GM11168 (cell line): ENCODE measurements around the gene CRADD.
"Not testable (repeated sequence)": the region's sequence is repeated elsewhere in the genome, so short reads cannot be mapped to it uniquely, and the experiment has no call there.

Experiments used
- in situ Hi-C: fragments of 300-500 bp; cut with MboI; formaldehyde crosslinking; loops from one replicate; pipeline ENCODE4 v1.12.0; 2022; ENCODE audit warnings: low sequenced_read_pairs; ENCODE audit not compliant: unreplicated experiment

CRADD gene

DNA sequence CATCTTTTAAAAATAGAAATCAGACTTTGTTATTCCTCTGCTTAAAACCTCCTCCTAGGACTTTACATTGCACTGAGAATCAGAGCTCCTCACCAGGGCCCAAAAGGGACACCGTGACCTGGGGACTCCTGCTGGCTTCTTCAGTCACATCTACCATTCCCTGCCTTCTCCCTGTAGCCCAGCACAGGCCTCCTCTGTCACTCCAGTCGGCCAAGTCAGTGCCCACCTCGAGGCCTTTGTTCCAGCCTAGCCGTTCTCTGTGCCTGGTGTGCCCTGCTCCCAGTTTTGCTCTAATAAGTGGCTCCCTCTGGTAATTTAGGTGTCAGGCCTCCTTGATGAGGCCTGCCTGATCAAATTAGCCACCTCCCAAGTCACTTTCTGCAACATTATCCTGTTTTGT is 27.4 kb downstream of the CRADD start:
- in situ Hi-C loops = no loop called here

GRCh38 chr12:93705237-93705636 is 28.1 kb downstream of the CRADD start:
- in situ Hi-C loops = no loop called here

DNA sequence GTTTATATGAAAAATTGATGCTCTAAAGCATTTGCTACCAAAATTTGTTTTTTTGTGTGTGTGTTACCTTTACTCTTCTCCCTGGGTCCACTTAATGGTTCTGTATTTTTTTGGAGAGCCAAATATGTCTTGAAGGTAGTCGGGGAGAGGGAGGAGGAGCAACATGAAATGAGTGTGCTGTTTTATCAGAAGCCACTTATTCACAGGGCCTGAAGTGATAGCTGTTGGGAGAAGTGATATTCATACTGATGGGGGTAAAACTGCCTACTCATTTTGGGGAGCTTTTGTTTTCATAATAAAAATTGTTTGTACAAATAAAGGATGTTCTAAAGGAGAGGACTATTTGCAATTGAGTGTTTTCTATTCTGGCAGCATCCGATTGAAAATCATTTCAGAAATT is 29.2 kb downstream of the CRADD start:
- in situ Hi-C loops = no loop called here

GRCh38 chr12:93706824-93707223 is 29.6 kb downstream of the CRADD start:
- in situ Hi-C loops = no loop called here

DNA sequence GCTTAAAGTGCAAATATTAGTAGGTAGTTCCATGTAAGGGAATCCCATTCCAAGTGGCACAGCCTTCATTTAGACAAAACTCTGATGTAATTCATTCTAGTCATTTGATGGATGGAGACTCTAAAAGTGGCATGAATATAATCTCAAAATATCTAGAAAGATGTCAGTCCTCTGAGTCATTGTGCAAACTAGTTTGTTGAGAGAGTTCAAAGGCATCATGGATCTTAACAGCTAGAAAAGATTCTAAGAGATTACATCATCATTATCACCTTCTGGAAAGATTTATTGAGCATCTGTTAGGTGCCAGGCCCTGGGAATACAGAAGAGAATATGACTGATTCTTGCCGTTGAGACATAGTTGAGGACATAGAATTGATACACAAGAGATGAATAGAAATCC is 30.7 kb downstream of the CRADD start:
- in situ Hi-C loops = no loop called here

GRCh38 chr12:93708952-93709351 is 31.8 kb downstream of the CRADD start:
- in situ Hi-C loops = no loop called here

GRCh38 chr12:93709386-93709785 is 32.2 kb downstream of the CRADD start:
- in situ Hi-C loops = no loop called here

GRCh38 chr12:93710574-93710926 is 33.4 kb downstream of the CRADD start:
- in situ Hi-C loops = no loop called here

DNA sequence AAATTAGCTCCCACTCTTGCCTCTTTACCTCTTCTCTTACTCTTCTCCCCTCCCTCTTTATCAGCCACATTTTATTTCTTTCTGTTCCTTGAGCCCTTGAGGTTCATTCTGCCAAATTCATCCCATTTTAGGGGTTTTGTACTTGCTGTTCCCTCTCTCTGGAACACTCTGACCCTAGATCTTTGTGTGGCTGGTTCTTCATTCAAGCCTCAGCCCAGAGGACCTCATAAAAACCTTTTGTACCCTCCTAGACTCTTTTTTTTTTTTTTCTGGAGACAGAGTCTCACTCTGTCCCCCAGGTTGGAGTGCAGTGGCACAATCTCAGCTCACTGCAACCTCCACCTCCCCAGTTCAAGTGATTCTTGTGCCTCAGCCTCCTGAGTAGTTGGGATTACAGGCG is 34.3 kb downstream of the CRADD start:
- in situ Hi-C loops = not testable (repeated sequence)

GRCh38 chr12:93712200-93712599 is 35.0 kb downstream of the CRADD start:
- in situ Hi-C loops = no loop called here

GRCh38 chr12:93713060-93713459 is 35.9 kb downstream of the CRADD start:
- in situ Hi-C loops = no loop called here

DNA sequence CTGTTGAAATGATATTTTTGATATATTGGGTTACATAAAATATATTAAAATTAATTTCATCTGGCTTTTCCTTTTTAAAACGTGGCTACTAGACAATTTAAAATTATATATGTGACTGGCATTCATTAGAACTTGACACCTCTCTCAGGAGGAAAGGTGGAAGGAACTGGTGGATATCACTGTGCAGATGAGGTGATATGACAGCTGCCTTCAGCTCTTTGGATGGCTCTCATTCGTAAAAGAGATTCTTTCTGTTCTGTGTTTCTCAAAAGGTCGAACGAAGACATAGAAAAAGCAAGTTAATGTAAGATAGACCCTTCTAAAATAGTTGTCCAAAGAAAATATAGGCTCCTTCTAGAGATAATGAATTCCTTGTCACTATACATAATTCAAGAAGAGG is 36.6 kb downstream of the CRADD start:
- in situ Hi-C loops = no loop called here

GRCh38 chr12:93714382-93714781 is 37.2 kb downstream of the CRADD start:
- in situ Hi-C loops = no loop called here

- in situ Hi-C loops = no loop called here
Measured at GRCh38 chr12:93719710-93720109, 42.5 kb downstream of the CRADD start.

DNA sequence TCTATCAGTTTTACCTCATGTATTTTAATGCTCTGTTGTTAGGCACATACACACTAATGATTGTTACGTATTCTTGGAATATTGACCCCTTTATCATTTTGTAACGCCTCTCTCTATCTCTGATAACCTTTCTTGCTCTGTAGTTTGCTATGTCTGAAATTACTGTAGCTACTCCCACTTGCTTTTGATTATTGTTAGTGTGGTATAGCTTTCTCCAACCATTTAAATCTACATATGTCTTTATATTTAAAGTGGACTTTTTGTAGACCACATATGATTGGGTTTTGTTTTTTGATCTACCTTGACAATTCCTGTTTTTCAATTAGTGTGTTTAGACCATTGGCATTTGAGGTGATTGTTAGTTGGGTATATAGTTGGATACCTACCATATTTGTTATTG is 43.4 kb downstream of the CRADD start:
- in situ Hi-C loops = no loop called here

DNA sequence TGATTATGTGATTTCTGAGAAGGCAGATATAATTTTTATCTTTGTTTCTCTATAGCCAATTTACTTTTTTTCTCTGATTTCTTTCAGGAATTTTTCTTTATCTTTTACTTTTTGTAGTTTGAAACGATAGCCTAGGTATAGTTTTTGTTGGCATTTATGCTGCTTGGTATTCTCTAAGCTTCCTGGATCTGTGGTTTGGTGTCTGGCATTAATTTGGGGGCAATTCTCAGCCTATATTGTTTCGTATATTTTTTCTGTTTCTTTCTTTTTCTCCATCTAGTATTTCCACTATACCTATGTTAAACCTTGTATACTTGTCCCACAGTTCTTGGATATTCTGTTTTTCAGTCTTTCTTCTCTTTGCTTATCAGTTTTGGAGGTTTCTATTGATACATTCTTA is 45.0 kb downstream of the CRADD start:
- in situ Hi-C loops = no loop called here

DNA sequence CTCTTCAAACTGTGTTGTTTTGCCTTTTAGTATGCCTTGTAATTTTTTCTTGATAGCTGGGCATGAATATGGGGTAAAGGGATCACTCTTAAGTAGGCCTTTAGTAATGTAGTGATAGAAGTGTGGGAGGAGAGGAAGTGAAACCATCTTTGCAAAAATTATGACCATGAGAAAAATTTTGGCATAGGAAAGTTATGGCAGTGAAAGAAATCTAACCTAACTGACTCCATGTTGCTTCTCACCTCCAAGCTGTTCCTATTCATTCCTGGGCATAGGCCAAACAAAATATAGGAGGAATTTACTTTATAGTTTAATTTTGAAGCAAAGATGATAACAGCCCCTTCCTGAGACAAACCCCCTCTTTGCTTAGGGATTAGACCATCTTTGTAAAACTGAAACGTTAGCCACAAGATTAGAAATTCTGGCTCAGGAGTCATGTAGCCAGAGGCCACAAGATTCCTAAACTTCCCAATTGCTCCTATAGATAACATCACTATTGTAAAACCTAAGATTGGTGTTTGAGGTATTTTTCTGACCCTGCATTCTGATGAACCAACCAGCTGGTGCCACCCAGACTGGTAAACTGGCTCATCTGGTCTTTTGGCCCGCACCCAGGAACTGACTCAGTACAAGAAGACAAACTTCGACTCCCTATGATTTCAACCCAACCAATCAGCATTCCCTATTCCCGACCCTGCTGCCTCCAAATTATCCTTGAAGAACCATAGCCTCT is 45.8 kb downstream of the CRADD start:
- in situ Hi-C loops = no loop called here

DNA sequence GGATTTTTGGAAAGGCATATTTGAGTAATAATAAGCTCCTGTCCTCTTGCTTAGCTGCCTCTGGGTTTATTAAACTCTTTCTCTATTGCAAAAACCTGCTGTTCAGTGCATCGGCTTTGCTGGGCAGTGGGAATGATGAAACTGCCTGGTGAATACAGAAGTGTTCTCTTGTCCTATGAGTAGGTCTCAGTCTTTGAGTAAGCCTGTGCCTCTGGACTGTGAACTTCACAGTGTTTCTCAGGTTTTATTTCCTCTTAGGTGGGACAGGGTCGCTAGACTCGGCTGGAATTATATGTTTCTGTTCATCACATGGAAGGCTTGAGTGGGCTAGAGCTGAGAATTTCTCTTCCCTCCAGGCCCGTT is 46.4 kb downstream of the CRADD start:
- in situ Hi-C loops = no loop called here

- in situ Hi-C loops = no loop called here
Measured at GRCh38 chr12:93725531-93725930, 48.4 kb downstream of the CRADD start.

- in situ Hi-C loops = no loop called here
Measured at GRCh38 chr12:93727195-93727811, 50.1 kb downstream of the CRADD start.

DNA sequence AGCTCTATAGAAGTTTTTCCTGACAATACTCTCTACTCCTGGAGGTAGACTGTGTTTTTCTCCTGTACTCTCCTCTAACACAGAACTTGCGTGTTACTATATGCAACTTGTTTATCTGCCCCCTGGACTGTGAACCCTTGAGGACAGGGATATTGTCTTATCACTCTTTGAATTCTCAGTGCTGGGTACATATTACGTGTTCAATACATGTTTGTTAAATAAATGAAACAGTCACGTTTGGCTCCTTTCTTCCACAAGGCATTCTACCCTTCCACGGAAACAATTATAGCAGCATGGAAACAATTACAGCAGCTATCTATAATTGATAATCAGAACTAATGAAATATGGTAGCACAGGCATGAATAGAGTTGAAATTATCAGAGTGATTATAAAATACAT is 50.7 kb downstream of the CRADD start:
- in situ Hi-C loops = no loop called here

- in situ Hi-C loops = no loop called here
Measured at GRCh38 chr12:93729934-93730333, 52.8 kb downstream of the CRADD start.
